Common myeloid progenitor, CD34-positive (primary cell): ENCODE results near the gene ZMYND10.

Source experiments
- CTCF ChIA-PET: fragments of 350-600 bp; sonication (Branson Sonifier 250); formaldehyde crosslinking; loops from one replicate; lab custom pipeline; 2021; ENCODE audit warnings: antibody characterized with exemption; lab: Charles Lee
- POLR2A ChIA-PET: fragments of 350-600 bp; sonication (Branson Sonifier 250); formaldehyde crosslinking; loops from one replicate; lab custom pipeline; 2021; ENCODE audit warnings: antibody characterized with exemption; lab: Charles Lee
- DNase-seq, 3 donors: peaks; one replicate each; pipeline versions ENCODE4 v3.0.0 to v3.0.0-alpha.2; 2013
- H3K27ac ChIP-seq, 2 experiments: 1 replicate in 1 of 2; 2 replicates in 1 of 2; pipeline ENCODE4 v1.7.0; 2013; ENCODE audit warnings: inconsistent platforms in 2 of 2, low read length in 2 of 2, mild to moderate bottlenecking in 2 of 2, low read depth in 1 of 2, moderate library complexity in 1 of 2; ENCODE audit not compliant: severe bottlenecking in 2 of 2, insufficient read depth in 1 of 2, poor library complexity in 1 of 2
- H3K27me3 ChIP-seq, 5 experiments: replicated peaks in 2 of 5; 1 replicate in 3 of 5; 2 replicates in 2 of 5; pipeline versions ENCODE4 v1.6.1 to v1.7.0; 2013; ENCODE audit warnings: low read length in 4 of 5, mild to moderate bottlenecking in 2 of 5, moderate library complexity in 2 of 5, inconsistent platforms in 1 of 5; ENCODE audit not compliant: insufficient read depth in 5 of 5, control insufficient read depth in 4 of 5
- H3K36me3 ChIP-seq, 4 experiments: 1 replicate in 2 of 4; 2 replicates in 2 of 4; pipeline versions ENCODE4 v1.6.1 to v1.7.0; 2013; ENCODE audit warnings: low read length in 3 of 4, control low read depth in 1 of 4, mild to moderate bottlenecking in 1 of 4; ENCODE audit not compliant: control insufficient read depth in 4 of 4, insufficient read depth in 4 of 4
- H3K4me1 ChIP-seq, 4 experiments: 1 replicate in 3 of 4; 2 replicates in 1 of 4; pipeline versions ENCODE4 v1.6.1 to v1.7.1; 2013; ENCODE audit warnings: low read length in 3 of 4, mild to moderate bottlenecking in 3 of 4, control low read depth in 1 of 4, inconsistent platforms in 1 of 4, moderate library complexity in 1 of 4; ENCODE audit not compliant: control insufficient read depth in 4 of 4, insufficient read depth in 4 of 4; ENCODE audit errors: control extremely low read depth in 1 of 4
- H3K4me3 ChIP-seq, 7 experiments: 1 replicate in 4 of 7; 2 replicates in 3 of 7; pipeline versions ENCODE4 v1.5.1 to v1.7.0; 2013; ENCODE audit warnings: mild to moderate bottlenecking in 7 of 7, low read length in 6 of 7, moderate library complexity in 6 of 7, inconsistent platforms in 2 of 7, low read depth in 2 of 7, control low read depth in 1 of 7; ENCODE audit not compliant: insufficient read depth in 4 of 7, control insufficient read depth in 1 of 7; ENCODE audit errors: extremely low read depth in 1 of 7
- H3K9me3 ChIP-seq, 5 experiments: 1 replicate in 4 of 5; 2 replicates in 1 of 5; pipeline versions ENCODE4 v1.6.1 to v1.7.1; 2013; ENCODE audit warnings: low read length in 4 of 5, mild to moderate bottlenecking in 2 of 5, inconsistent platforms in 1 of 5, low read depth in 1 of 5, moderate library complexity in 1 of 5; ENCODE audit not compliant: control insufficient read depth in 4 of 5, insufficient read depth in 2 of 5; ENCODE audit errors: control extremely low read depth in 1 of 5
- WGBS: methylation state at CpG from one replicate; pipeline ENCODE4 v1.1.5; 2013; ENCODE audit not compliant: insufficient coverage; 5-methylcytosine and 5-hydroxymethylcytosine counted together

ZMYND10 gene

GRCh38 chr3:50359760-50360110 lies 14.2 kb upstream of the ZMYND10 start:
- H3K27ac ChIP-seq, result no peak overlapping the region
- H3K4me1 ChIP-seq, result peaks cover 11 to 44% (median 42%) of the 10 kb centered on the region in 4 experiments
- POLR2A ChIA-PET, result interaction anchor here (1.3 kb wide), 1 partner anchor 23 kb away, joined by 4 read pairs; no protein-coding TSS in a partner anchor
- H3K36me3 ChIP-seq, result peaks cover 0 to 37% (median 22%) of the 10 kb centered on the region in 4 experiments
- 22% methylated on average over 7 of the region's 8 CpGs for WGBS
- DNase-seq, result no peak
- peak overlapping the region in 6 of 7 experiments; percentile 73 to 95 (median 84) for H3K4me3 ChIP-seq
- no peaks in the 10 kb centered on the region for H3K9me3 ChIP-seq
- CTCF ChIA-PET, result interaction anchor here (1.3 kb wide), 1 partner anchor 11 kb away, joined by 4 read pairs; no protein-coding TSS in a partner anchor
- H3K27me3 ChIP-seq, result peaks cover 0 to 4% (median 0%) of the 10 kb centered on the region in 5 experiments

GRCh38 chr3:50358911-50359759 lies 13.6 kb upstream of the ZMYND10 start, which contains the start of gene TMEM115:
TMEM115 (minus strand) TSS chr3:50359521; CDS start chr3:50359063, 458 bp downstream.
- CTCF ChIA-PET, result interaction anchor here (1.3 kb wide), 1 partner anchor 11 kb away, joined by 4 read pairs; no protein-coding TSS in a partner anchor
- H3K4me1 ChIP-seq, result peaks cover 11 to 38% (median 36%) of the 10 kb centered on the region in 4 experiments
- peaks cover 0 to 3% (median 0%) of the 10 kb centered on the region in 5 experiments for H3K27me3 ChIP-seq
- DNase-seq, result peak; percentile 97 to 99 (median 98)
- H3K4me3 ChIP-seq, result peak within 1 kb of the TSS; percentile 52 to 95 (median 83)
- 2% methylated on average over 60 of the region's 64 CpGs for WGBS
- POLR2A ChIA-PET, result interaction anchor here (0.6 to 1.3 kb wide), 2 partner anchors 22 to 124 kb away, joined by 3 to 4 read pairs; no protein-coding TSS in a partner anchor
- H3K9me3 ChIP-seq, result no peaks in the 10 kb centered on the region
- peaks cover 0 to 43% (median 28%) of the 10 kb centered on the region in 4 experiments for H3K36me3 ChIP-seq
- H3K27ac ChIP-seq, result peak within 1 kb of the TSS; percentile 89 to 95

GRCh38 chr3:50358355-50358910 lies 12.9 kb upstream of the ZMYND10 start:
- Histone ChIP-seq H3K27me3 (no peaks in the 10 kb centered on the region), H3K4me3 (peak overlapping the region; percentile 52 to 95 (median 83)), H3K4me1 (peaks cover 11 to 37% (median 36%) of the 10 kb centered on the region in 4 experiments), H3K27ac (peak overlapping the region; percentile 89 to 95), H3K36me3 (peaks cover 0 to 50% (median 34%) of the 10 kb centered on the region in 4 experiments), H3K9me3 (no peaks in the 10 kb centered on the region)
- POLR2A ChIA-PET, result no interaction called here
- no peak for DNase-seq
- 85% methylated on average over 16 of the region's 24 CpGs for WGBS
- CTCF ChIA-PET, result interaction anchor here (0.7 to 4.3 kb wide), 2 partner anchors 11 to 19 kb away, joined by 3 to 29 read pairs; no protein-coding TSS in a partner anchor

- H3K27me3 ChIP-seq, result no peaks in the 10 kb centered on the region
- H3K4me1 ChIP-seq, result peaks cover 11 to 45% (median 38%) of the 10 kb centered on the region in 4 experiments
- no peaks in the 10 kb centered on the region for H3K9me3 ChIP-seq
- ChIA-PET POLR2A (interaction anchor here (1.5 kb wide), 1 partner anchor 10 kb away, joined by 4 read pairs; no protein-coding TSS in a partner anchor), CTCF (interaction anchor here (0.6 to 4.3 kb wide), 10 partner anchors 8 to 161 kb away, joined by 3 to 29 read pairs (median 4); partner anchors contain the start of gene ZMYND10)
- H3K36me3 ChIP-seq, result peaks cover 0 to 56% (median 38%) of the 10 kb centered on the region in 4 experiments
- 86% methylated on average over 1 of the region's 1 CpG for WGBS
- H3K4me3 ChIP-seq, result peak overlapping the region in 6 of 7 experiments; percentile 8 to 95 (median 84)
- H3K27ac ChIP-seq, result peak overlapping the region; percentile 29 to 95
- no peak for DNase-seq
Measured at GRCh38 chr3:50357481-50357880, 11.9 kb upstream of the ZMYND10 start.

- Histone ChIP-seq H3K4me1 (peaks cover 11 to 49% (median 40%) of the 10 kb centered on the region in 4 experiments), H3K27ac (peak overlapping the region in 1 of 2 experiments; percentile 95), H3K27me3 (no peaks in the 10 kb centered on the region), H3K36me3 (peaks cover 0 to 60% (median 38%) of the 10 kb centered on the region in 4 experiments), H3K9me3 (no peaks in the 10 kb centered on the region), H3K4me3 (peak overlapping the region in 2 of 7 experiments; percentile 84 to 95)
- DNase-seq, result no peak
- 61% methylated on average over 5 of the region's 5 CpGs for WGBS
- POLR2A ChIA-PET, result interaction anchor here (1.5 kb wide), 1 partner anchor 9 kb away, joined by 4 read pairs; no protein-coding TSS in a partner anchor
- CTCF ChIA-PET, result interaction anchor here (0.8 to 4.3 kb wide), 9 partner anchors 9 to 162 kb away, joined by 3 to 29 read pairs (median 4); partner anchors contain the start of genes TUSC2 and ZMYND10
Measured at GRCh38 chr3:50356553-50356952, 11.0 kb upstream of the ZMYND10 start.

- 82% methylated on average over 5 of the region's 5 CpGs for WGBS
- POLR2A ChIA-PET, result interaction anchor here (1.5 kb wide), 1 partner anchor 8 kb away, joined by 4 read pairs; no protein-coding TSS in a partner anchor
- Histone ChIP-seq H3K27me3 (no peaks in the 10 kb centered on the region), H3K36me3 (peaks cover 0 to 61% (median 38%) of the 10 kb centered on the region in 4 experiments), H3K4me3 (peak overlapping the region in 1 of 7 experiments; percentile 95), H3K4me1 (peaks cover 11 to 54% (median 46%) of the 10 kb centered on the region in 4 experiments), H3K27ac (peak overlapping the region in 1 of 2 experiments; percentile 8), H3K9me3 (no peaks in the 10 kb centered on the region)
- no peak for DNase-seq
- CTCF ChIA-PET, result interaction anchor here (0.8 to 4.3 kb wide), 10 partner anchors 9 to 163 kb away, joined by 3 to 29 read pairs (median 6); partner anchors contain the start of genes TUSC2 and ZMYND10
Measured at GRCh38 chr3:50355829-50356552, 10.5 kb upstream of the ZMYND10 start.
